ENCODE measurements around the gene CDC14B. TPM values are rescaled to one million over a fixed set of nuclear protein-coding genes. Genes with fewer than 3 reads are reported as not detected.

The CDC14B gene
- polyA plus RNA-seq (ENCODE audit: insufficient read length in 12 of 12), result 10 to 100 TPM in 11 of 12 donors, not detected in 1; 13.4 to 22.7 (median 17.7) TPM
- long read RNA-seq, donor 1, partial matches to known transcripts, result 0 of 1 reads
- long read RNA-seq, donor 1, other reads (novel, unspliced or antisense), result 0 of 1 reads
- long read RNA-seq, donor 2, full-length matches to known transcripts, result 2 of 20 reads
- long read RNA-seq, donor 2, partial matches to known transcripts, result 8 of 20 reads
- long read RNA-seq, donor 2, other reads (novel, unspliced or antisense), result 10 of 20 reads
- long read RNA-seq, donor 3, full-length matches to known transcripts, result 1 of 1 reads
- long read RNA-seq, donor 3, partial matches to known transcripts, result 0 of 1 reads
- long read RNA-seq, donor 3, other reads (novel, unspliced or antisense), result 0 of 1 reads
- long read RNA-seq, donor 4, partial matches to known transcripts, result 9 of 9 reads
- long read RNA-seq, donor 4, other reads (novel, unspliced or antisense), result 0 of 9 reads
- long read RNA-seq, donor 5, result 0 reads
- long read RNA-seq, donor 6, partial matches to known transcripts, result 0 of 1 reads
- long read RNA-seq, donor 6, other reads (novel, unspliced or antisense), result 0 of 1 reads
- long read RNA-seq, donor 7, partial matches to known transcripts, result 10 of 10 reads
- long read RNA-seq, donor 7, other reads (novel, unspliced or antisense), result 0 of 10 reads
- long read RNA-seq, donor 8, partial matches to known transcripts, result 18 of 29 reads
- long read RNA-seq, donor 8, other reads (novel, unspliced or antisense), result 10 of 29 reads
- long read RNA-seq, donor 9, full-length matches to known transcripts, result 1 of 1 reads
- long read RNA-seq, donor 9, partial matches to known transcripts, result 0 of 1 reads
- long read RNA-seq, donor 9, other reads (novel, unspliced or antisense), result 0 of 1 reads
- long read RNA-seq, donor 10, partial matches to known transcripts, result 0 of 1 reads
- long read RNA-seq, donor 10, other reads (novel, unspliced or antisense), result 0 of 1 reads
- long read RNA-seq, donor 11, result 0 reads

DNA sequence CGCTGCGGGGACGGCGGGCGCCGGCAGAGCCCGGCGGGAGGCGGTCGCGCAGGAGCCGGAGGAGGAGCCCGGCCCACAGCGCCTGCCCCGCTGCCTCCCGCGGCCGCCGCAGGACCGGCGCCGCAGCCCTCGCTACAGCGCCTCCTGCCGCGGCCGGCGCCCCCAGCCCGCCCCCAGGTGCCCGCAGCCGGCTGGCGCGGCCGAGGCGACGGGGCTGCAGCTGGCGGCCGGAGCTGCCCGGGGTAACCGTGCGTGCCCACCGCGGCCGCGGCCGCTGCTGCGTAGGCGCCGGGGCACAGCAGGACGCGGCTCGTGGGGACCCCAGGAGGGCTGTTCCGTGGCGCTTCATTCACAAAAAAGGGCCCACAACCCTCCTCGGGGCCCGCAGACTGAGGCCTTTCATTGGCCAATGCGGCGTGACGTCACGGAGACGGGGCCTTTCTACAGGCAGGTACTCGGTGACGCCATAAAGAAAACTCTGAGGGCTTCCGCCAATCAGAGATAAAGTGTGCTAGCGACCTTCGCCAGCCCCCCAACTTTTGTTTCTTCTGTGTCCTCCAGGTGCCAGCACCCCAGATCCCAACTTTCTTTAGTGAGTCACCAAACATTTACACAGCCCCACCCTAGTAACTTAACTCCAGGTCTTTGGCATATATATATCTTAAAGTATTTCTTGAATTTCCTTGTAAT, at the start of gene CDC14B:
CDC14B (minus strand) TSS at position 353 of the 690 bp plus-strand sequence. CDS start 465 bp downstream, outside the sequence.
- DNase-seq, result peak; percentile 70

DNA sequence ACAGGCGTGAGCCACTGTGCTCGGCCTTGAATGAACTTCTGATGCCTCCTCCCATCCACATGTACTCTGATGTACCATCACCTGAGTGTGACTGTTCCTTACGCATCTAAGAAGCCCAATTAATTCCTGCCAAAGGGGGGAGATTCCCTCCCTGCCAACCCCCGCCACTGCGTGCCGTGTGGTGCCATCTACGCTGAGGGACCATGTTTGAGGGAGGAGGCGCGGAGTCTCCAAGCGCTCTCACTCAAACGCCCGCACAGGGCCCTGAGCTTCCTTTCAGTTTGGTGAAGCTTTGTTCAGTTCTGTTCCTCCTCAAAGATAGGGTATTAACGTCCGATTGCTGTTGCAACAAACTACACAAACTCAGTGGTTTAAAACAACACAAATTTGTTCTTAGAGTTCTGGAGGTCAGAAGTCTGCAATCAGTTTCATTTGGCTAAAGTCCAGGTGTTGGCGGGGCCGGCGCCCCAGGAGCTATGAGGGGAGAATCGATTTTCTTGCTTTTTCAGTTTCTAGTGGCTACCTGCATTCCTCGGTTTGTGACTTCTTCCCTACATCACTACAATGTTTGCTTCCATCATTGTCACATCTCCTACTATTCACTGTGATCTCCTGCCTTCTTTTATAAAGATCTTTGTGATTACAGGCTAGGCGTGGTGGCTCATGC, 49.4 kb upstream of the CDC14B start:
- no peak for DNase-seq

DNA sequence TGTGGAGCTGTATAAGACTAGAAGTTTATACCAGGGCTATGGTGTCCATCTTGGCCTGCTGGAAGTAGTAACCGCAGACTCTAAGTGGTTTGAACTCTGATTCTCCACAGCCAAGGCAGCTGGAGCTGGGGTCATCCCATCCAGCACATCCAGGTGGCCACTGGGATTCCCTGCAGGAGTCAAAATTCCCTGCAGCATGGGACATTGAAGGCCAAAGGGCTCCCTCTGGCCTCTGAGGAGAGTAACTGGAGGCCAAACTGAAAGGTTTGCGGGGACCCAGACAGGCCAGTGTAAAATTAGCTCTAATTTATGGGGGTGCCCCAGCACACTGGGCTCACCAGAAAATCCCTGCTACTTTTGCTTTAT, 47.7 kb upstream of the CDC14B start:
- DNase-seq, result no peak

DNA sequence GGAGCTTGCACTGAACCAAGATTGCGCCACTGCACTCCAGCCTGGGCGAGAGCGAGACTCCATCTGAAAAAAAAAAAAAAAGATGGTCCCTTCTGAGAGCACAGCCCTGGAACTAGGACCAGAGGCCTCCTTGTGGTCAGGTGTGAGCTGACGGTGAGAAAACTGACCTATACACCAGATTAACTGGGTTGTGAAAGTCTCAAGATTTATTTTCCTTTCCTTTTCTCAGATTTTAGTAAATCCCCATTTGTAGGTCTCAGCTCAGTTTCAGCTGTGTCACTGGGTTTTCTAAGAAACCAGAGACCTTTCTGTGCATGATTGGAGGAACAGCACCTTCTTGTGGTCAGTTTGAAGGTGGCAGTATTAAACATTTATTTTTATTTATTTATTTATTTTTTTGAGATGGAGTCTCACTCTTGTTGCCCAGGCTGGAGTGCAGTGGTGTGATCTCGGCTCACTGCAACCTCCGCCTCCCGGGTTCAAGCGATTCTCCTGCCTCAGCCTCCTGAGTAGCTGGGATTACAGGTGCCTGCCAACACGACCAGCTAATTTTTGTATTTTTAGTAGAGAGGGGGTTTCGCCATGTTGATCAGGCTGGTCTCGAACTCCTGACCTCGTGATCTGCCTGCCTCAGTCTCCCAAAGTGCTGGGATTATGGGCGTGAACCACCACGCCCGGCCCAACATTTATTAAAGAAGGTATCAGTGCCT, 47.2 kb upstream of the CDC14B start:
- DNase-seq, result peak; percentile 45

DNA sequence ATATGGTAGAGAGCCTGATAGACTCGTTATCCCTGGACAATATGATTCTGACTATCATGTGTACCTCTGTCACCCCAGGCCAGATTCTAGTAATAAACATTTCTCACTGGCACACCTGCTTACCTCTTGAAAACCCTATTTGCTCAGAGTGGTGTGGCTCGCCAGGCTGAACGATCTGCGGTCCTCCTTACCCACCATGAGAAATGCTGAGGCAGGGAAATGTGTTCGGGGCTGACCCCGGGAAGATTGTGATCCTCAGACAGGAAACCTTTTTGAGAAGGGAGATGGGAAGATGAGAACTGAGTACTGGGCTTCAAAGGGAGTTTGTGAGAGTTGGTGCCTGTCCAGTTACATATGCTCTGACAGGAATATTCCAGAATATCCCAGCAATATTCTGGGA, 46.1 kb upstream of the CDC14B start:
- no peak for DNase-seq

DNA sequence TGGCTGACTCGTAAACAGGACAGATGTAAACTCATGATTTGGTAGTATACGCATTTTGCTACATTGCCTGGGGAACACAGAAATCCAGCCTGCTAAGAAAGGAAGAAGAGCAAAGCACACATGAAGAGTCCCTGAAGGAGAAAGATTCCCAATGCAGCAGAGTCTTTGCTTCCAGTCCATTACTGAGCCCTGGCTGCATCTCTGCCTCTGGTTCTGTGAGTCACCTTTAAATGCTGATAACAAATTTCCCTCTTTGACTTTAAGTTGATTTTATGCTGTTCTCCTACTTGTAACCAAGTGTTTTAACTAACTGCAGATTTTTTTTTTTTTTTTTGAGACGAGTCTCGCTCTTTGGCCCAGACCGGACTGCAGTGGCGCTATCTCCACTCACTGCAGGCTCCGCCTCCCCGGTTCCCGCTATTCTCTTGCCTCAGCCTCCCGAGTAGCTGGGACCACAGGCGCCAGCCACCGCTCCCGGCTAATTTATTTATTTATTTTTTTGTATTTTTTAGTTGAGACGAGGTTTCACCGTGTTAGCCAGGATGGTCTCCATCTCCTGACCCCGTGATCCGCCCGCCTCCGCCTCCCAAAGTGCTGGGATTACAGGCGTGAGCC, 44.0 kb upstream of the CDC14B start:
- no peak for DNase-seq

DNA sequence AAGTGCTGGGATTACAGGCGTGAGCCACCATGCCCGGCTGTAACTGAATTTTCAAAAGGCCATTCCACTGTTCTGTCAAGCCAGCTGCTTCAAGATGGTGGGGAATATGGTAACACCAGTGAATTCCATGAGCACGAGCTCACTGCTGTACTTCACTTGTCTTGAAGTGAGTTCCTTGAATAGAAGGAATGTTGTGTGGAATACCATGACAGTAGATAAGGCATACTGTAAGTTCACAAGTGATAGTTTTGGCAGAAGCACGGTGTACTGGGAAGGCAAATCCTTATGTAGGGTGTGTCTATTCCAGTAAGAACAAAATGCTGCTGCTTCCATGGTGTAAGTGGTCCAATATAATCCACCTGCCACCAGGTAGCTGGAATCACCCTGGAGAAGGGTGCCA, 42.1 kb upstream of the CDC14B start:
- DNase-seq, result no peak

DNA sequence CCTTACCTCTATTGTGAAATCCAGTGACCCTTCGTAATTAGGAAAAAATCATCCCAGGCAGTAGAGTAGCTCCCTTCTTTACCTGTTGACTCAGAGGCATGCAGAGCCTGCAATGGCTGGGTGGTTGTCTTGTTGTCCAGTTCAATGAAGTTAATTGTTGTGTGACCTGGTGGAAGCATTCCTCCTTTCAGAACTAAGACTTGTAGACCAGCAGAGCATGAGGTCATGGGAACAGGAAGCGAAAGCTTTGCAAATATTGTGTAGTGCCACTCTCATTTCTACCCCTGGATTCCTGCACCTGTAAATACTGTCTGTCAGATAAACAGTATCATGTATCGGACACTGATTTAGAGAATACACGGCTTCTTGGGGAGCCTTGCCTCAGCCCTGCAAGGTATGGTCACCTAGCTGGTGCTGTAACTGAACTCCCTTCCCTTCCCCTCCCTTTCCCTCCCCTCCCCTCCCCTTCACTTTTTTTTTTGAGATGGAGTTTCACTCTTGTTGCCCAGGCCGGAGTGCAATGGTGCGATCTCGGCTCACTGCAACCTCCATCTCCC, 41.1 kb upstream of the CDC14B start:
- no peak for DNase-seq

DNA sequence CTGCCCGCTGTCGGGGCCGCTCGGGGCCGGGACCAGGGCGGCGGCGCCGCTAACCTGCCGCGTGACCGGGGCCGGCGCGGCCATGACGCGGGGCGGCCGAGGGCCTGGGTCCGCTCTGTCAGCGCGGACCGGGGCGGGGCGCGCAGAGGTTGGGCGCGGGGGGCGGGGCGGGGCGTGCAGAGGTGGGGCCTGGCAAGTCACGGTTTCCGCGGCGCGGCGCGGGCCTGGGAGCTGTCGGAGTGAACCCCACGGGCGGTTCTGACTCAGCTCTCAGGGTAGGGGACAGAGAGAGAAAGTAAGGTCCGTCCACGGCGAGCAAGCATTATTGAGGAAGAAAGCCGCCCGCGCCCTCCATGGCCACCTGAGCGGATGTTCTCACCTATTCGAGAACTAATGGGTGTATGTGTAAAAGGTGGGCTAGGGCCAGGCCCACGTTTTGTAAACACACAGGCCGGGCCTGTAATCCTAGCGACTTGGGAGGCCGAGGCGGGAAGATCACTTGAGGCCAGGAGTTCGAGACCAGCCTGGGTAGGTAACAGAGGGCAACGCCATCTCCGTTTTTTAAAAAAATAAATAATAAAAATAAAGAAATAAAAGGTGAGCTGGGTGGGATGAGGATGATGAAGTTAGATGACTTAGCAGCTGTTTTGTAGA, 35.7 kb upstream of the CDC14B start, which contains the start of gene PRXL2C:
PRXL2C (minus strand) TSS at position 120 of the 654 bp plus-strand sequence; CDS start at position 84, 36 bp downstream.
- peak; percentile 48 for DNase-seq

DNA sequence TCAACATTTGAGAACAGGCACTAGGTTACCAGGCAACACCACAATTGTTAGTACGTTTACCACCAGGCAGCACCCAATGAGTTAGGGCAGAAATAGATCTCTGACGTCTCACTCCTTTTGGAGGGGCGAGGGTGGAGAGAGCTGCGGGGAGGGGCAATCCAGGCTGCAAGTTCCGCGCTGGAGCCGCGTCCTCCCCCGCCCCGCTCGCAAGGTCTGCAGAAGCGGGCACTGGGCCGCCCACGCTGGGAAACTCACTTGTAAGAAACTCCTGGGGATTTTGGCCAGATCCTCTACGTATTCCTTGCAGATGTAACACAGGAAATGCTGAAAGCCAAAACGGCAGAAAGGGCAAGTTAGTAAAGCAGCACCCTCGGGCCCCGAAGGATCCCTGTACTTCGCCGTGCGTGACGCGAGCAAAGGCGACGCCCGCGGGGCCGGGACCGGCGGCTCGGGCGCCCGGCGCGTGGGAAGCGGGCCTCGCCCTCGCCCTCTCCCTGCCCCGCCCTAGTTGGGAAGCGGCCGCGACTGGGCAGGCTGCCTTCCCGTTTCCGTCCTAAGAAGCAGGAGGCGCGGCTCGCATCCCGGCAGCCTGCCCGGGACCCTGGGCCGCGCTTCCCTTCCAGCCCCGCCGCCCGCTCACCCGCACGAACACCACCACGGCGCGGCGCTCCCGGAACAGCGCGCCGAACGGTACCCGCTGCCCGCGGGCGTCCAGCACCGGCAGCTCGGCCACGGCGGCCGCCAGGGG, 35.0 kb upstream of the CDC14B start:
- peak; percentile 76 for DNase-seq

DNA sequence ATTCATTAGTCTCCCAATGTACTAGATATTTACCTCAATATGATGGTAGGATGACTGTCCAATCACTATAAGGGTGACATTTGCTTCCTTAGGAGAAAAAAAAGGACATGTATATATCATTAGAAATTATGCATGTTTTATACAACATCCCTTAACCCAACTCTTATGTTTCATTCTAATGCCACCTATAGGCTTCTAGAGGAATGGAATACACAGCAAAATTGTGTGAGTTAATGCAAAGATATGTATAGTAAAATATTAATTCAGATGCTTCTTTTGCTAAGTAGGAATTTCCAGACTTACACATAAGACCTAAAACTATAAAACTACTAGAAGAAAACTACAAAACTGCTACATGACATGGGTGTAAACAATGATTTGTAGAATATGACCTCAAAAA, 32.0 kb upstream of the CDC14B start:
- DNase-seq, result no peak

DNA sequence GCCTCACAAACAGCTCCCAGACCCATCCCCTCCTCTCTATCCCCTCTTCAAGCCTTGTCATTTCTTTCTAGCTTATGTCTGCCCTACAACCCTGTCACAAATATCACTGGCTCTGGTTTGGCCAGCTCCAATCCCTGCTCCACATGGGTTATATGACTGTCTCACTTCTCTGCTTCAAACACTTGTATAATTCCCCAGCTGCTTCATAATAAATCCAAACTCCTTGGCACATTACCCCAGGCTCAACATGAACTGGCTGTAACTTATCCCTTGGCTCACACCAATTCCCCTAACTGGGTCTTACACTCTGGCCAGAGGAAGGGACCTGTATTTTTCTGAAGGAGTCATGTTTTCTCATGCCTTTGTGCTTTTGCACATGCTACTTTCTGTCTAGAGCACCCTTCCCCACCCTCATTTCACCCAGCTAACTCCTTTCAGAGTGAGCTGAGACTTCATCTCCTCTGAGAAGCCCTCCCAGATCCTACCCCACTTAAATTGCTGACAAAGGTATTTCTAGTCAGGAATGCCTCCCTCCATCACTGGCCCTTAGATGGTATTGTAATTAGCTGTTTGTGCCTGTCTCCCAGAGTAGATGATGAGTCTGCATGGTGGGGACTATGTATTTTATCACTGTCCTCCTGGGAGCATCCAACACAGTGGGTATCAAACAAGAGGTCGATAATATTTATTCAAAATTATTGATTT, 30.1 kb upstream of the CDC14B start:
- no peak for DNase-seq

DNA sequence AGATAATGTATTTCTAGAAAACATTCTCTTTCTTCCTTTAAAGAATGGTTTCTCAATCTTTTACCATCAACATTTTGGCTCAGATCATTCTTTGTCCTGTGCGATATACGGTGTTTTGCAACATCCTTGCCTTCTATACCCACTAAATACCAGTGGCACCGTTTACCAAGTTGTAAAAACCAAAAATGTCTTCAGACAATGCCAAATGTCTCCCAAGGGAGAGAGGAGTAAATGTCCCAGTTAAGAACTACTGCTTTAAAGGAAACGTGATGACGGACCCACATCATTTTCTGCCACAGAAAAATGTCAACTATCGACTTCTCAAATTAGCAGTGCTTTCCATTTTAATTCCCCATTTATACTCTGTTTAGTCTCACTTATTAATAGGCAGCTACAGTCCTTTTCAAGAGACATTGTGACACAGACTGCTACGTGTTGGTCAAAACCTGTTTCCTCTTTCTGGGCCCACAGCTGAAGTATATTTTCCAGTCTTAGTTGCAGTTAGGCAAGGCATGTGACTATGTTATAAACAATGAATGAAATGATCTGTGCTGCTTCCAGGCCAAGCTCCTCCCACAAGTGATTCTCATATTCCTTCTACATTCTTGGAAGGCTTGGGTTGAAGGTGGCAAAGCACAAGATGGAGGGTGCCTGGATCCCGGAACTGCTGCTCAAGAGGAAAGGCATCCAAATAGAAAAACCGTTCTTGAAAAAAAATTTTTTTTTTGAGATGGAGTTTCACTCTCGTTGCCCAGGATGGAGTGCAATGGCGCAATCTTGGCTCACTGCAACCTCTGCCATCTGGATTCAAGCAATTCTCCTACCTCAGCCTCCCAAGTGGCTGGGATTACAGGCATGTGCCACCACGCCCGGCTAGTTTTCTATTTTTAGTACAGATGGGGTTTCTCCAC, 26.7 kb upstream of the CDC14B start:
- no peak for DNase-seq

DNA sequence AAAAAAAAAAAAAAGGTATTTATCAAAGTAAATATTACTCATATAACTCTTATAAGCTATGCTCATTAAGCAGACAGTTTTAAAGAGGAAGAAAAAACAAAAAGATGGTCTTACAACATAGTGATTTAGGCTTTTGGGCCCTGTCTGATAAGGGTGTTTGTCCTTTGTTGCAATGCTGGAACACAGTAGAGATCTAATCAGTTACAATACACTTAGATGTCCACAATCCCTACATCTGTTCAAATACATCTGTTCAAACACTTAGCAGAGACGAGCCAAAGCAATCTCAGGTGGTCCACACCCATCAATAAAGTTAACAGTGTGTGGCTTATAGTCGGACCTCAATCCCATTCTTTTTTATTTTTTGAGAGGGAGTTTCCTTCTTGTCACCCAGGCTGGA, 24.5 kb upstream of the CDC14B start:
- no peak for DNase-seq

DNA sequence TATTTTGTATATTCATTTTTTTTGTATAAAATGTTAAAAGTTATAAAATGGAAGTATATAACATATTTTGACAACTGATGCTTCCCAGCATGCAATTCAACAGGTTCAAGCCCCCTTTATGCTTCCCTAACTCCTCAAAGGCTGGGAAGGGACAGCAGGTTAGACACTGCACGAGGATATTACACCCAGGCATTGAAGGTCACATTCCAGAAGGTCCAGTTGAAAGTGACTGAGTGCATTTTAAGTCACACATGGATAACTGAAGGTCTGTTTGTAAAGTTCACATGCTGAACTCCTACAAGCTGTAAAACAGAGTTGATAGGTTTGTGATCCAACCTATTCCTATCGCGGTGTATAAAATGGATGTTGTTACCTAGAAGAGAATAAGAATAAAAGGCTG, 21.9 kb upstream of the CDC14B start:
- no peak for DNase-seq

DNA sequence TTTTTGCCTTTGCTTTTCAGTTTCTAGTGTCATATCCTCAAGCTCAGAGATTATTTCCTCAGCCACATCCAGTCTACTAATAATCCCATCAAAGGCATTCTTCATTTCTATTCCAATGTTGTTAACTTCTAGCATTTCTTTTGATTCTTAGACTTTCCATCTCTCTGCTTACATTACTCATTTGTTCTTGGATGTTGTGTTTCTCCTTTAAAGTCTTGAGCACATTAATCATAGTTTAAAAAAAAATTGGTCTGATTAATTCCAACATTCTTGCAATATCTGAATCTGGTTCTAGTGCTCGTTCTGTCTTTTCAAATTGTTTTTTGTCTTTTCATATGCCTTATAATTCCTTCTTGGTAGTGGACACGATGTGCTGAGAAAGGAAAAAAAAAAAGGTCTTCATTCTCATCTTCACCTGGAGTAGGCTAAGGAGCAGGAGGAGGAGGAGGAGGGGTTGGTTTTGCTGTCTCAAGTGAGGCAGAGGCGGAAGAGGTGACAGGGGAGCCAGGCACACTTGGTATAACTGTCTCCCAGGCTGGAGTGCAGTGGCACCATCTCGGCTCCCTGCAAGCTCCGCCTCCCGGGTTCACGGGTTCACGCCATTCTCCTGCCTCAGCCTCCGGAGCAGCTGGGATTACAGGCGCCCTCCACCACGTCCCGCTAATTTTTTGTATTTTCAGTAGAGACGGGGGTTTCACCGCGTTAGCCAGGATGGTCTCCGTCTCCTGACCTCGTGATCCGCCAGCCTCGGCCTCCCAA, 19.1 kb upstream of the CDC14B start:
- no peak for DNase-seq

Data from muscle of arm (tissue), 14 donors.